ENCODE results near the gene SLC4A5.

- TF ChIP-seq POLR2AphosphoS5 (IDR thresholded peaks at IDR 0.05) (no peak), CTCF (IDR thresholded peaks at IDR 0.05) (no peak), POLR2A (IDR thresholded peaks at IDR 0.05) (no peak)
Measured at GRCh38 chr2:74290466-74291217, 52.6 kb downstream of the SLC4A5 start.

All from prostate gland (tissue), 2 donors.